GM21447 (cell line): ENCODE measurements around the gene C11orf98.
"Not testable (repeated sequence)": the region's sequence is repeated elsewhere in the genome, so short reads cannot be mapped to it uniquely, and the experiment has no call there.

Source experiments
- ATAC-seq: cut with Tn5 transposase; IDR thresholded peaks from one replicate; pipeline ENCODE4 v1.9.1; 2021; ENCODE audit not compliant: unreplicated experiment

C11orf98 gene

GRCh38 chr11:62665075-62665598, at the start of gene C11orf98, which contains the start of gene CSKMT:
C11orf98 (minus strand) TSS chr11:62665210; CDS start chr11:62665169, 41 bp downstream.
CSKMT (plus strand) TSS chr11:62665312; CDS start chr11:62665880, 568 bp downstream.
- ATAC-seq: peak; percentile 80

- no peak for ATAC-seq
These were observed 48.3 kb upstream of the C11orf98 start for GRCh38 chr11:62713343-62713742.

GRCh38 chr11:62712861-62713260, 47.9 kb upstream of the C11orf98 start:
- no peak for ATAC-seq

- ATAC-seq: no peak
These were observed 47.3 kb upstream of the C11orf98 start for GRCh38 chr11:62712276-62712812.

- ATAC-seq: no peak
These were observed 45.0 kb upstream of the C11orf98 start for GRCh38 chr11:62710001-62710345.

GRCh38 chr11:62709247-62710000, 44.4 kb upstream of the C11orf98 start:
- peak; percentile 65 for ATAC-seq

GRCh38 chr11:62708793-62709192, 43.8 kb upstream of the C11orf98 start:
- ATAC-seq: no peak

- ATAC-seq: no peak
These were observed 43.4 kb upstream of the C11orf98 start for GRCh38 chr11:62708392-62708791.

GRCh38 chr11:62707277-62707861, 42.4 kb upstream of the C11orf98 start, which contains the start of the genes BSCL2 and GNG3:
BSCL2 (minus strand) TSS chr11:62707424; CDS start chr11:62707195, 229 bp downstream.
GNG3 (plus strand) TSS chr11:62707676; CDS start chr11:62708296, 620 bp downstream.
- no peak for ATAC-seq

GRCh38 chr11:62706850-62707247, 41.8 kb upstream of the C11orf98 start:
- no peak for ATAC-seq

- ATAC-seq: no peak
These were observed 41.2 kb upstream of the C11orf98 start for GRCh38 chr11:62705880-62706849.

- no peak for ATAC-seq
These were observed 40.4 kb upstream of the C11orf98 start for GRCh38 chr11:62705413-62705812.

- ATAC-seq: not testable (repeated sequence)
These were observed 38.9 kb upstream of the C11orf98 start for GRCh38 chr11:62703921-62704320.

GRCh38 chr11:62702246-62702645, 37.2 kb upstream of the C11orf98 start:
- ATAC-seq: no peak

- ATAC-seq: no peak
These were observed 29.6 kb upstream of the C11orf98 start for GRCh38 chr11:62694455-62695167.

- ATAC-seq: not testable (repeated sequence)
These were observed 28.6 kb upstream of the C11orf98 start for GRCh38 chr11:62693624-62694023.

- no peak for ATAC-seq
These were observed 24.6 kb upstream of the C11orf98 start, which contains the start of gene LRRN4CL for GRCh38 chr11:62689421-62690183. LRRN4CL (minus strand) TSS chr11:62689530; CDS start chr11:62688508, 1,022 bp downstream.

GRCh38 chr11:62688491-62688890, 23.5 kb upstream of the C11orf98 start:
- no peak for ATAC-seq
